IPS-15b (cell line): ENCODE results near the gene CLSTN2.

Experiments used
- H3K27me3 ChIP-seq: one replicate; pipeline ENCODE4 v1.6.1; 2013; ENCODE audit warnings: low read length; ENCODE audit not compliant: control insufficient read depth, insufficient read depth
- H3K36me3 ChIP-seq: one replicate; pipeline ENCODE4 v1.6.1; 2013; ENCODE audit warnings: low read length; ENCODE audit not compliant: control insufficient read depth, insufficient read depth
- H3K4me1 ChIP-seq: one replicate; pipeline ENCODE4 v1.6.1; 2013; ENCODE audit warnings: mild to moderate bottlenecking, low read length; ENCODE audit not compliant: control insufficient read depth, insufficient read depth
- H3K4me3 ChIP-seq: one replicate; pipeline ENCODE4 v1.5.1; 2013; ENCODE audit warnings: low read depth, low read length
- H3K9ac ChIP-seq: one replicate; pipeline ENCODE4 v1.6.1; 2013; ENCODE audit warnings: low read depth, mild to moderate bottlenecking, low read length
- H3K9me3 ChIP-seq: one replicate; pipeline ENCODE4 v1.6.1; 2013; ENCODE audit warnings: mild to moderate bottlenecking, low read length; ENCODE audit not compliant: control insufficient read depth, insufficient read depth

The CLSTN2 gene

GRCh38 chr3:140349938-140350337, 415.0 kb downstream of the CLSTN2 start:
- Histone ChIP-seq H3K9me3 (no peaks in the 10 kb centered on the region), H3K4me1 (peaks cover 7% of the 10 kb centered on the region), H3K27me3 (no peaks in the 10 kb centered on the region), H3K36me3 (no peaks in the 10 kb centered on the region), H3K9ac (no peak overlapping the region), H3K4me3 (no peak overlapping the region)

- H3K4me3 ChIP-seq: no peak overlapping the region
- H3K27me3 ChIP-seq: no peaks in the 10 kb centered on the region
- no peak overlapping the region for H3K9ac ChIP-seq
- H3K9me3 ChIP-seq: no peaks in the 10 kb centered on the region
- peaks cover 7% of the 10 kb centered on the region for H3K4me1 ChIP-seq
- H3K36me3 ChIP-seq: no peaks in the 10 kb centered on the region
These were observed 416.5 kb downstream of the CLSTN2 start for GRCh38 chr3:140351466-140351865.

- Histone ChIP-seq H3K4me1 (peaks cover 7% of the 10 kb centered on the region), H3K9me3 (no peaks in the 10 kb centered on the region), H3K4me3 (no peak overlapping the region), H3K36me3 (no peaks in the 10 kb centered on the region), H3K27me3 (no peaks in the 10 kb centered on the region), H3K9ac (no peak overlapping the region)
These were observed 420.5 kb downstream of the CLSTN2 start for GRCh38 chr3:140355481-140355880.

- no peaks in the 10 kb centered on the region for H3K9me3 ChIP-seq
- H3K36me3 ChIP-seq: no peaks in the 10 kb centered on the region
- H3K9ac ChIP-seq: no peak overlapping the region
These were observed 423.7 kb downstream of the CLSTN2 start for GRCh38 chr3:140358686-140359085.

GRCh38 chr3:140359233-140359995, 424.4 kb downstream of the CLSTN2 start:
- no peak overlapping the region for H3K4me3 ChIP-seq

More at GRCh38 chr3:140358686-140359085, 423.7 kb downstream of the CLSTN2 start:
- Histone ChIP-seq H3K4me3 (no peak overlapping the region), H3K4me1 (no peaks in the 10 kb centered on the region), H3K27me3 (no peaks in the 10 kb centered on the region)

GRCh38 chr3:140360332-140360731, 425.3 kb downstream of the CLSTN2 start:
- no peaks in the 10 kb centered on the region for H3K4me1 ChIP-seq
- no peak overlapping the region for H3K4me3 ChIP-seq
- no peaks in the 10 kb centered on the region for H3K36me3 ChIP-seq
- no peak overlapping the region for H3K9ac ChIP-seq
- no peaks in the 10 kb centered on the region for H3K9me3 ChIP-seq
- no peaks in the 10 kb centered on the region for H3K27me3 ChIP-seq

More at GRCh38 chr3:140359233-140359995, 424.4 kb downstream of the CLSTN2 start:
- Histone ChIP-seq H3K36me3 (no peaks in the 10 kb centered on the region), H3K4me1 (no peaks in the 10 kb centered on the region), H3K9ac (no peak overlapping the region), H3K9me3 (no peaks in the 10 kb centered on the region), H3K27me3 (no peaks in the 10 kb centered on the region)

- no peaks in the 10 kb centered on the region for H3K9me3 ChIP-seq
- no peak overlapping the region for H3K4me3 ChIP-seq
- no peaks in the 10 kb centered on the region for H3K36me3 ChIP-seq
- H3K4me1 ChIP-seq: no peaks in the 10 kb centered on the region
- no peaks in the 10 kb centered on the region for H3K27me3 ChIP-seq
- no peak overlapping the region for H3K9ac ChIP-seq
These were observed 428.8 kb downstream of the CLSTN2 start for GRCh38 chr3:140363801-140364200.

GRCh38 chr3:140365872-140366697, 431.1 kb downstream of the CLSTN2 start:
- Histone ChIP-seq H3K27me3 (no peaks in the 10 kb centered on the region), H3K4me1 (no peaks in the 10 kb centered on the region), H3K9me3 (no peaks in the 10 kb centered on the region), H3K36me3 (no peaks in the 10 kb centered on the region), H3K9ac (no peak overlapping the region), H3K4me3 (no peak overlapping the region)

- Histone ChIP-seq H3K9me3 (no peaks in the 10 kb centered on the region), H3K4me1 (no peaks in the 10 kb centered on the region), H3K9ac (no peak overlapping the region), H3K36me3 (no peaks in the 10 kb centered on the region), H3K27me3 (no peaks in the 10 kb centered on the region), H3K4me3 (no peak overlapping the region)
These were observed 433.3 kb downstream of the CLSTN2 start for GRCh38 chr3:140368223-140368811.

GRCh38 chr3:140370686-140371085, 435.7 kb downstream of the CLSTN2 start:
- H3K4me1 ChIP-seq: no peaks in the 10 kb centered on the region
- H3K9me3 ChIP-seq: no peaks in the 10 kb centered on the region
- H3K9ac ChIP-seq: no peak overlapping the region
- H3K27me3 ChIP-seq: no peaks in the 10 kb centered on the region
- no peak overlapping the region for H3K4me3 ChIP-seq
- no peaks in the 10 kb centered on the region for H3K36me3 ChIP-seq

- Histone ChIP-seq H3K4me1 (no peaks in the 10 kb centered on the region), H3K4me3 (no peak overlapping the region), H3K27me3 (no peaks in the 10 kb centered on the region)
These were observed 438.2 kb downstream of the CLSTN2 start for GRCh38 chr3:140373234-140373633.

More at GRCh38 chr3:140373234-140373633, 438.2 kb downstream of the CLSTN2 start:
- no peaks in the 10 kb centered on the region for H3K36me3 ChIP-seq
- no peak overlapping the region for H3K9ac ChIP-seq
- H3K9me3 ChIP-seq: no peaks in the 10 kb centered on the region
